Loucy (cell line): ENCODE results near the gene SH3RF2.

Source experiments
- CTCF ChIP-seq: fragments of 200-600 bp; sonication (generic); conservative IDR thresholded peaks from 2 replicates; pipeline ENCODE4 v1.5.1; 2014; ENCODE audit warnings: mild to moderate bottlenecking, antibody characterized with exemption, low read length
- EZH2phosphoT487 ChIP-seq: fragments of 200-600 bp; IDR thresholded peaks from 2 replicates; pipeline ENCODE4 v1.6.1; 2018; ENCODE audit warnings: antibody characterized with exemption, mild to moderate bottlenecking, moderate library complexity, borderline replicate concordance

DNA sequence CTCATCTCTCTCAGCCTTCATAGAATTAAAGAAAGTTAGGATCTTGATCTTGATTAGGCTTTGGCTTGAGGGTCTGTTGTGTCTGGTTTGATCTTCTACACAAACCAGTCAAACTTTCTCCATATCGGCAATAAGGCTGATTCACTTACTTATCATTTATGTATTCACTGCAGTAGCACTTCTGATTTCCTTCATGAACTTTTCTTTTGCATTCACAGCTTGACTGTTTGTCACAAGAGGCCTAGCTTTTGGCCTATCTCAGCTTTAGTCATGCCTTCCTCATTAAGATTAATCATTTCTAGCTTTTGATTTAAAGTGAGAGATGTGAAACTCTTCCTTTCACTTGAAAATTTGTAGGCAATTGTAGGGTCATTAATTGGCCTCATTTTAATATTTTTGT is 62.8 kb downstream of the SH3RF2 start:
- no peak for TF ChIP-seq CTCF
- TF ChIP-seq EZH2phosphoT487, result no peak
